Progenitor cell of endocrine pancreas (in vitro differentiated cells): ENCODE measurements around the gene TMEM240. TPM values are rescaled to one million over a fixed set of nuclear protein-coding genes. Genes with fewer than 3 reads are reported as not detected.

ENCODE experiments used
- DNase-seq: peaks from one replicate; pipeline ENCODE4 v3.0.0; 2021; ENCODE audit warnings: low spot score; ENCODE audit not compliant: unreplicated experiment
- H3K27ac Mint-ChIP-seq: 2 replicates; pipeline ENCODE4 v1.8.0; 2021; ENCODE audit warnings: mild to moderate bottlenecking, moderate library complexity, mixed read lengths
- H3K27me3 Mint-ChIP-seq: 2 replicates; pipeline ENCODE4 v1.8.0; 2021; ENCODE audit warnings: mixed read lengths
- H3K36me3 Mint-ChIP-seq: 2 replicates; pipeline ENCODE4 v1.8.0; 2022; ENCODE audit warnings: mixed read lengths; ENCODE audit not compliant: insufficient read depth
- H3K4me1 Mint-ChIP-seq: 2 replicates; pipeline ENCODE4 v1.8.0; 2021; ENCODE audit warnings: low read depth, mixed read lengths
- H3K4me3 Mint-ChIP-seq: 2 replicates; pipeline ENCODE4 v1.8.0; 2021; ENCODE audit warnings: low read depth, mild to moderate bottlenecking, moderate library complexity, mixed read lengths
- H3K9me3 Mint-ChIP-seq: 2 replicates; pipeline ENCODE4 v1.8.0; 2021; ENCODE audit warnings: low read depth, mixed read lengths
- CTCF ChIP-seq: fragments of 200-600 bp; sonication (generic); IDR thresholded peaks from one replicate; pipeline ENCODE4 v1.5.0; 2021; ENCODE audit warnings: antibody characterized with exemption, mild to moderate bottlenecking; ENCODE audit not compliant: unreplicated experiment
- long read RNA-seq: library from polyadenylated mRNA; unstranded; transcript quantifications from one replicate; pipeline ENCODE4 v2.0.0, GENCODE V29; 2020
- total RNA-seq: library from RNA; stranded (reverse); gene quantifications from 2 replicates; pipeline ENCODE4 v1.2.1, GENCODE V29; 2021

Gene TMEM240
- 5.1 and 6.6 TPM in 2 replicates for total RNA-seq
- long read RNA-seq, result 0 reads

- Mint-ChIP-seq H3K27ac (no peak within 1 kb of the TSS), H3K4me1 (no peaks in the 10 kb centered on the region), H3K9me3 (no peaks in the 10 kb centered on the region), H3K36me3 (peaks cover 5% of the 10 kb centered on the region), H3K4me3 (peak within 1 kb of the TSS; percentile 70), H3K27me3 (no peaks in the 10 kb centered on the region)
- DNase-seq, result peak; percentile 49
- no peak for TF ChIP-seq CTCF
Observed at GRCh38 chr1:1540090-1540817, at the start of gene TMEM240. Gene TMEM240, minus strand, starts transcription at chr1:1540624. Its CDS starts 278 bp downstream, at chr1:1540346.

- H3K27ac Mint-ChIP-seq, result no peak overlapping the region
- H3K4me1 Mint-ChIP-seq, result no peaks in the 10 kb centered on the region
Observed at GRCh38 chr1:1583347-1584010, 43.1 kb upstream of the TMEM240 start.

GRCh38 chr1:1582585-1583346, 42.3 kb upstream of the TMEM240 start:
- Mint-ChIP-seq H3K27ac (no peak overlapping the region), H3K4me1 (no peaks in the 10 kb centered on the region), H3K36me3 (no peaks in the 10 kb centered on the region), H3K9me3 (no peaks in the 10 kb centered on the region), H3K27me3 (peaks cover 49% of the 10 kb centered on the region), H3K4me3 (no peak overlapping the region)
- DNase-seq, result no peak
- TF ChIP-seq CTCF, result no peak

More at GRCh38 chr1:1583347-1584010, 43.1 kb upstream of the TMEM240 start:
- no peak for DNase-seq
- no peak for TF ChIP-seq CTCF
- Mint-ChIP-seq H3K4me3 (no peak overlapping the region), H3K36me3 (no peaks in the 10 kb centered on the region), H3K9me3 (no peaks in the 10 kb centered on the region), H3K27me3 (peaks cover 50% of the 10 kb centered on the region)

- H3K4me3 Mint-ChIP-seq, result no peak overlapping the region
- peaks cover 31% of the 10 kb centered on the region for H3K27me3 Mint-ChIP-seq
- TF ChIP-seq CTCF, result no peak
- H3K36me3 Mint-ChIP-seq, result no peaks in the 10 kb centered on the region
- no peak overlapping the region for H3K27ac Mint-ChIP-seq
- H3K4me1 Mint-ChIP-seq, result peaks cover 11% of the 10 kb centered on the region
- no peak for DNase-seq
- H3K9me3 Mint-ChIP-seq, result no peaks in the 10 kb centered on the region
Observed at GRCh38 chr1:1578371-1578940, 38.0 kb upstream of the TMEM240 start.
